ENCODE results near the gene THOC7. TPM values are rescaled to one million over a fixed set of nuclear protein-coding genes. Genes with fewer than 3 reads are reported as not detected.

Gene THOC7
- total RNA-seq, 1 donor from 2014 or later = 52.6 TPM

DNA sequence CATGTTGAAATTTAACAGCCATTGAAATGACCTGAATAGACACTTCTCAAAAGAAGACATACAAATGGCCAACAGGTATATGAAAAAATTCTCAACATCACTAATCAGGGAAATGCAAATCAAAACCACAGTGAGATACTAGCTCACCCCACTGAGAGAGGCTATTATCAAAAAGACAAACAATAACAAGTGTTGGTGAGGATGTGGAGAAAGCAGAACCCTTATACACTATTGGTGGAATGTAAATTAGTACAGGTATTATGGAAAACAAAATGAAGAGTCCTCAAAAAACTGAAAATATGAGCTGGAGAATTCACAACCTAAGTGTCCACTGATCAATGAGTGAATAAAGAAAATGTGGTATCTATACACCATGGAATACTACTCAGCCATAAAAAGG is 21.5 kb downstream of the THOC7 start:
- Mint-ChIP-seq H3K4me1 (ENCODE audit: low read depth) (no peaks in the 10 kb centered on the region), H3K9me3 (ENCODE audit: low read depth) (peaks cover 8% of the 10 kb centered on the region)
- DNase-seq (ENCODE audit: low spot score, unreplicated experiment) = no peak

DNA sequence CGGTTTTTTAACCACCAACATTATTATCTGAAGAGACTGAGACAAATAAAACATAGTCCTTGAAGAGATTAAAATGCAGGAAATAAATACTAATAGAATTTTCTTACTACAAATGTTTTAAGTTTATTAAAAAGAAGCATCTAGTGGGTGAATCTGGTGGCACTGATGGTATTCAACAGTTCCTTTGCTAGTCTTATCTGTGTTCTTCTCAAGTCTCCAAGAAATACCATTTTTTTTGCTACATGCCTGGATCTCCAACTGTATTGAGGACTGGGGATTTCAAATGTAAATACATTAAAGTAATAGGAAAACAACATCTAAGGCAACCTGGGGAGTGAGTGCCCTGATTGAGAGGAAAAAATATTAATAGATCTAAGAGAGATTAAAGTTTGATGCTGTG is 21.9 kb downstream of the THOC7 start:
- no peak overlapping the region for H3K4me3 Mint-ChIP-seq (ENCODE audit: low read depth)
- no peak for DNase-seq (ENCODE audit: low spot score, unreplicated experiment)

More for the DNA sequence above, 21.5 kb downstream of the THOC7 start:
- Mint-ChIP-seq H3K36me3 (ENCODE audit: insufficient read depth) (peaks cover 8% of the 10 kb centered on the region), H3K4me3 (ENCODE audit: low read depth) (no peak overlapping the region), H3K27me3 (no peaks in the 10 kb centered on the region), H3K27ac (no peak overlapping the region)
- TF ChIP-seq, protein P1, sequence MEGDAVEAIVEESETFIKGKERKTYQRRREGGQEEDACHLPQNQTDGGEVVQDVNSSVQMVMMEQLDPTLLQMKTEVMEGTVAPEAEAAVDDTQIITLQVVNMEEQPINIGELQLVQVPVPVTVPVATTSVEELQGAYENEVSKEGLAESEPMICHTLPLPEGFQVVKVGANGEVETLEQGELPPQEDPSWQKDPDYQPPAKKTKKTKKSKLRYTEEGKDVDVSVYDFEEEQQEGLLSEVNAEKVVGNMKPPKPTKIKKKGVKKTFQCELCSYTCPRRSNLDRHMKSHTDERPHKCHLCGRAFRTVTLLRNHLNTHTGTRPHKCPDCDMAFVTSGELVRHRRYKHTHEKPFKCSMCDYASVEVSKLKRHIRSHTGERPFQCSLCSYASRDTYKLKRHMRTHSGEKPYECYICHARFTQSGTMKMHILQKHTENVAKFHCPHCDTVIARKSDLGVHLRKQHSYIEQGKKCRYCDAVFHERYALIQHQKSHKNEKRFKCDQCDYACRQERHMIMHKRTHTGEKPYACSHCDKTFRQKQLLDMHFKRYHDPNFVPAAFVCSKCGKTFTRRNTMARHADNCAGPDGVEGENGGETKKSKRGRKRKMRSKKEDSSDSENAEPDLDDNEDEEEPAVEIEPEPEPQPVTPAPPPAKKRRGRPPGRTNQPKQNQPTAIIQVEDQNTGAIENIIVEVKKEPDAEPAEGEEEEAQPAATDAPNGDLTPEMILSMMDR (IDR thresholded peaks at IDR 0.05; ENCODE audit: unreplicated experiment) = no peak

DNA sequence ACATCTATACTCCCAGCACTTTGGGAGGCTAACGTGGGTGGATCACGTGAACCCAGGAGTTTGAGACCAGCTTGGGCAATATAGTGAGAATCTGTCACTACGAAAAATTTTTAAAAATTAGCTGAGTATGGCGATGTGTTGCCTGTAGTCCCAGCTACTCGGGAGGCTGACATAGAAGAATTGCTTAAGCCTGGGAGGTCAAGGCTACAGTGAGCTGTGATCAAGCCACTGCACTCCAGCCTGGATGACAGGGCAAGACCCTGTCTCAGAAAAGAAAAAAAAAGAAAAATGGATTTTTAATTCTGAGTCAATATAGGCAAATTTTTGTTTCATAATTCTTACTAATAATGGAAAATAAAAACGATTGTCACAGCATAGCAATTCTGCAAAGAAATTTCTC is 31.2 kb downstream of the THOC7 start:
- no peak for DNase-seq (ENCODE audit: low spot score, unreplicated experiment)
- H3K36me3 Mint-ChIP-seq (ENCODE audit: insufficient read depth) = peaks cover 18% of the 10 kb centered on the region
- no peak overlapping the region for H3K4me3 Mint-ChIP-seq (ENCODE audit: low read depth)
- no peaks in the 10 kb centered on the region for H3K9me3 Mint-ChIP-seq (ENCODE audit: low read depth)
- no peaks in the 10 kb centered on the region for H3K4me1 Mint-ChIP-seq (ENCODE audit: low read depth)
- no peaks in the 10 kb centered on the region for H3K27me3 Mint-ChIP-seq
- no peak overlapping the region for H3K27ac Mint-ChIP-seq
- TF ChIP-seq, protein P1 (IDR thresholded peaks at IDR 0.05; ENCODE audit: unreplicated experiment) = no peak

More for the DNA sequence above, 21.9 kb downstream of the THOC7 start:
- Mint-ChIP-seq H3K27me3 (no peaks in the 10 kb centered on the region), H3K27ac (no peak overlapping the region), H3K9me3 (ENCODE audit: low read depth) (peaks cover 8% of the 10 kb centered on the region), H3K36me3 (ENCODE audit: insufficient read depth) (peaks cover 8% of the 10 kb centered on the region), H3K4me1 (ENCODE audit: low read depth) (no peaks in the 10 kb centered on the region)
- TF ChIP-seq, protein P1 (IDR thresholded peaks at IDR 0.05; ENCODE audit: unreplicated experiment) = no peak

DNA sequence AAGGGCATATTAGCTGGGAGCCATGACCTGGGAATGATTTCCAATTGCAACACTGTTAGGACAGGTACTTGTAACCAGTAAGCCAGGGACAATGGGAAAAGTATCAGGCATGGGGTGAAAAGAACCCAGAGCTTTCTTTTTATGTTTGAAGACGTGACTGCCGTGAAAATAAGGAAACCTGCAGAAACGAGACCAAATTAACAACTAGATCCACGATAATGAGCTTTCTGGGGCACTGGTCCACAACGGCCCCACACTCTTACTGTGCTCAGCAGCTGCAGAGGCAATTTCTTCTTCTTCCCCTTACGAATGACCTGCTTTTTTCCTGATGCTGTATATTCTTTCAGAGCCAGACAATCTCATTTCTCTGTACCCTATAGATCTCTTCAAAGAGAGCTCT is 33.1 kb downstream of the THOC7 start:
- TF ChIP-seq, protein P1 (IDR thresholded peaks at IDR 0.05; ENCODE audit: unreplicated experiment) = no peak
- Mint-ChIP-seq H3K27ac (no peak overlapping the region), H3K27me3 (no peaks in the 10 kb centered on the region), H3K36me3 (ENCODE audit: insufficient read depth) (peaks cover 20% of the 10 kb centered on the region), H3K9me3 (ENCODE audit: low read depth) (no peaks in the 10 kb centered on the region), H3K4me1 (ENCODE audit: low read depth) (no peaks in the 10 kb centered on the region), H3K4me3 (ENCODE audit: low read depth) (no peak overlapping the region)
- DNase-seq (ENCODE audit: low spot score, unreplicated experiment) = no peak

DNA sequence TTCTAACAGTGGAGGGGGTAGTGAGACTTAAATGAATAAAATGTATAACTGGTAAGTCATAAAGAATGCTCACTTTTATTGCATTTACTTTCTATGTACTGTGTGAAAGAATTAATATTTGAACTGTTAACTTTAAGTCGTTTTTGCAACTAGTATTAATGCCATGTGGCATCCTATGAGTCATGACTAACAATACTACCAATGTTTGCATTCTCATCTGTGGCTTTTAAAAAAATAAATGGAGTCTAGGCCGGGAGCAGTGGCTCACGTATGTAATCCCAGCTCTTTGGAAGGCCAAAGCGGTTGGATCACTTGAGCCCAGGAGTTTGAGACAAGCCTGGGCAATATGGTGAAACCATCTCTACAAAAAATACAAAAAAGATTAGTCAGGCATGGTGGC is 39.3 kb downstream of the THOC7 start:
- Mint-ChIP-seq H3K36me3 (ENCODE audit: insufficient read depth) (peaks cover 6% of the 10 kb centered on the region), H3K27me3 (no peaks in the 10 kb centered on the region)
- no peak for DNase-seq (ENCODE audit: low spot score, unreplicated experiment)

More for the DNA sequence above, 39.3 kb downstream of the THOC7 start:
- no peaks in the 10 kb centered on the region for H3K4me1 Mint-ChIP-seq (ENCODE audit: low read depth)
- H3K27ac Mint-ChIP-seq = no peak overlapping the region
- TF ChIP-seq, protein P1 (IDR thresholded peaks at IDR 0.05; ENCODE audit: unreplicated experiment) = no peak
- no peak overlapping the region for H3K4me3 Mint-ChIP-seq (ENCODE audit: low read depth)
- H3K9me3 Mint-ChIP-seq (ENCODE audit: low read depth) = no peaks in the 10 kb centered on the region
